Large intestine (tissue), 3 donors: ENCODE measurements around the gene BRINP2. TPM values are rescaled to one million over a fixed set of nuclear protein-coding genes. Genes with fewer than 3 reads are reported as not detected.

Source experiments
- DNase-seq, 2 donors: peaks; one replicate each; pipeline versions ENCODE4 v3.0.0 to v3.0.0-alpha.2; 2013
- H3K27ac ChIP-seq: one replicate; pipeline ENCODE4 v1.5.1; 2013; ENCODE audit warnings: low read length
- H3K27me3 ChIP-seq: 2 replicates; pipeline ENCODE4 v1.6.1; 2013; ENCODE audit warnings: low read length; ENCODE audit not compliant: control insufficient read depth, insufficient read depth
- H3K36me3 ChIP-seq: 2 replicates; pipeline ENCODE4 v1.6.1; 2013; ENCODE audit warnings: low read length; ENCODE audit not compliant: control insufficient read depth, insufficient read depth
- H3K4me1 ChIP-seq: one replicate; pipeline ENCODE4 v1.6.1; 2013; ENCODE audit warnings: low read length; ENCODE audit not compliant: control insufficient read depth, insufficient read depth
- H3K4me3 ChIP-seq: one replicate; pipeline ENCODE4 v1.5.1; 2013; ENCODE audit warnings: low read length
- H3K9me3 ChIP-seq: one replicate; pipeline ENCODE4 v1.6.1; 2013; ENCODE audit warnings: mild to moderate bottlenecking, low read depth, low read length, moderate library complexity; ENCODE audit not compliant: control insufficient read depth
- WGBS: methylation state at CpG from one replicate; pipeline ENCODE4 v1.1.5; 2013; ENCODE audit warnings: low lambda C conversion rate; ENCODE audit not compliant: insufficient coverage; 5-methylcytosine and 5-hydroxymethylcytosine counted together
- polyA plus RNA-seq: library from polyadenylated mRNA; unstranded; fragments of 120-200 nt; gene quantifications from one replicate; pipeline ENCODE4 v1.2.1, GENCODE V29; 2013

Gene BRINP2
- polyA plus RNA-seq, 1 donor = 0.12 TPM

DNA sequence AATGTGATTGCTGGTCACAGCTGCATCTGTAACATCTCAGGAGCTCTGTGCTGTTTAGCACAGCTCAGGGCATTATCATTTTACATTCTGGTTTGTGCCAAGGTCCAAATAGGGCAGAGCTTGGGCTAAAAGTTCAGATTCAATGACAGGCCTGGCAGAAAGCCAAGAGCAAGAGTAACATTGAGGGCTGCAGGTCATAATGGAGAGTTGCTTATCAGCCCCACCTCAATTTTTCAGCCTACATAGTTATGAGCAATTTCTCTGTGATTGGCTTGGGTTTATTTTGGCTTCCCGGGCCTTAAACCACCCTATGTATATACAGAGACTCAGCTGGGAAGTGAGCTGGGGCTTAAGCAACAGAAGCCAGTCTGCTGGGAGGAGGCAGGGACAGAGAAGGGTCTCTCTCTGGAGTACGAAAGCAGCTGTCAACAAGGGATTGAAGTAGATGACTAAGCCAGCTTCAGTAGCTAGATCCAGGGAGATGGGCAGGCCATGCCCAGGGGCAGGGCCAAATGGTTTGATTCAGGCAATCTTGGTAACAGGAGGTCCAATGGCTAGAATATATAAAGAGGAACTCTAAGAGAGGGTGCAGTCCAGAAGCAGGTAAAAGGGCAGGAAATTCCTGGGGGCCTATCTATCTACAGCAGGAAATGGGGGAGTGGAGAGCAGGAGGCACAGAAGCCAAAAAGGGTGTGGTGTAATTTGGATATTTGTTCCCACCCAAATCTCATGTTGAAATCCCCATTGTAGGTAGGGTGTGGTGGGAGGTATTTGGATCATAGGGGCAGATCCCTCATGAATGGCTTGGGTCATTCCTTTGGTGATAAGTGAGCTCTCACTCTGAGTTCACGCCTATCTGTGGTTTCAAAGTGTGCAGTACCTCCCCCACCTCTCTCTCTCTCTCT, 49.0 kb downstream of the BRINP2 start:
- Histone ChIP-seq H3K9me3 (no peaks in the 10 kb centered on the region), H3K27me3 (no peaks in the 10 kb centered on the region), H3K4me3 (no peak overlapping the region), H3K36me3 (no peaks in the 10 kb centered on the region), H3K4me1 (peaks cover 11% of the 10 kb centered on the region), H3K27ac (no peak overlapping the region)
- no CpG with 5 or more reads among the region's 3 CpGs for WGBS
- DNase-seq = peak; percentile 78 to 87

- no peaks in the 10 kb centered on the region for H3K27me3 ChIP-seq
- no CpG with 5 or more reads among the region's 2 CpGs for WGBS
- H3K27ac ChIP-seq = no peak overlapping the region
These were observed 52.6 kb downstream of the BRINP2 start for GRCh38 chr1:177223359-177223758.

GRCh38 chr1:177227978-177228692, 57.4 kb downstream of the BRINP2 start:
- Histone ChIP-seq H3K27me3 (peaks cover 7% of the 10 kb centered on the region), H3K9me3 (no peaks in the 10 kb centered on the region), H3K27ac (no peak overlapping the region), H3K4me1 (no peaks in the 10 kb centered on the region), H3K36me3 (no peaks in the 10 kb centered on the region), H3K4me3 (no peak overlapping the region)
- WGBS = no CpG with 5 or more reads among the region's 8 CpGs
- no peak for DNase-seq

More at GRCh38 chr1:177223359-177223758, 52.6 kb downstream of the BRINP2 start:
- Histone ChIP-seq H3K36me3 (no peaks in the 10 kb centered on the region), H3K9me3 (no peaks in the 10 kb centered on the region), H3K4me1 (peaks cover 11% of the 10 kb centered on the region), H3K4me3 (no peak overlapping the region)
- DNase-seq = no peak

DNA sequence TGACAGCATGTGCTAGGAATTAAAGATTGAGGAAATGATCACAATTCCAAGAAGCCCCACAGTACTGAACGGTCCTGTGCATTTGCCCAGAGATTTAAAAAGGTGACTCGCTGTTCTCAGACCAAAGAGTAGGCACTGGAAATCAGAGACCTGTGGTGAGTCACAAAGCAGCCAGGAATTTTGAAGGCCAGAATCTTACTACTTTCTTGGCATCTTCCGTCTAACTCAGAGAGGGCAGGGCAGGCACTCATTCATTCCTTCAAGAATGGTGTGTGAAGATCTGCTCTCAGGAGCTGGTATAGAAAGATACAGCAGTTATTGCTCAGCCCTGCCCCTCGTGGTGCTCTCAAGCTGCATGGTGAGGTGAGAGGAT, 57.9 kb downstream of the BRINP2 start:
- Histone ChIP-seq H3K27me3 (peaks cover 7% of the 10 kb centered on the region), H3K9me3 (no peaks in the 10 kb centered on the region), H3K36me3 (no peaks in the 10 kb centered on the region), H3K4me1 (no peaks in the 10 kb centered on the region), H3K4me3 (no peak overlapping the region), H3K27ac (no peak overlapping the region)
- DNase-seq = no peak
- WGBS = no CpG with 5 or more reads among the region's 4 CpGs

- no peak overlapping the region for H3K4me3 ChIP-seq
- no peak for DNase-seq
- H3K36me3 ChIP-seq = no peaks in the 10 kb centered on the region
- H3K9me3 ChIP-seq = no peaks in the 10 kb centered on the region
- H3K27me3 ChIP-seq = peaks cover 7% of the 10 kb centered on the region
- WGBS = no CpG with 5 or more reads among the region's 20 CpGs
- no peaks in the 10 kb centered on the region for H3K4me1 ChIP-seq
- H3K27ac ChIP-seq = no peak overlapping the region
These were observed 59.0 kb downstream of the BRINP2 start for GRCh38 chr1:177229781-177230180.

DNA sequence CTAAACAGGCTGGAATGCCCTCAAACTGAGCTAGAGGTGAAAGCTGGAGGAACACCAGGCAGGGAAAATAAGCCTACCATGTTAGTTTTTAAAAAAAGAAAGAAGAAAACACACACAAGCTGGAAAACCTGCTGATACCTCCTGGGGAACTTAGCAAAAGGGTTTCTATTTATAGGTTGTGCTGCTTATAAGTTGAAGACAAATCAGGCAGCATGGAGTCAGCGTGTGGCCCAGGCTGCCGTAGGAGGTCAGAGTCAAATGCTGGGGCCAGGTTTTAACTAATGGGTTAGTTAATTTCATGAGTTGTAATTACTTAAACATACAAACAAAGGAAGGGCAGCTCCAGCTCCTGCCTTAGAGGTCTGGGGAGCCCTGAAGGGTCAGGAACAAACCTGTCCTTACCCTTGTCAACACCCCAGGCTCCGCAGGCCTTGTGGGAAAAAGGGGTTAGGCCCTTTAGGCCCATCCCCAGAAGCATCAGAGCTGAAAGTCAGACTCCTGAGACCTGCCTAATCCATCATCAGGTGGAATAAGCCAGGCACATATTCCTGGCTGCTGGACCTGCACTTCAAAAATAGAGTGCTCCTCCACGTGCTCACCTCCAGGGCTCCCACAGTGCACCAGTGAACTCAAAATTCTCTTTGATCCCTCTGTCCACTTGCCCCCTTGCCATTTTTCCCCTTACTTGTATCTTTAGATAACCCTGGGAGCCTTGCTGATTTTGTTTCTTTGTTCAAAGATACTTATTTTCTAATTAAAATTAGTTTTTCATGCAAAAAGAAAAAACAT, 59.7 kb downstream of the BRINP2 start:
- no peaks in the 10 kb centered on the region for H3K4me1 ChIP-seq
- no peaks in the 10 kb centered on the region for H3K9me3 ChIP-seq
- no peak overlapping the region for H3K4me3 ChIP-seq
- H3K27ac ChIP-seq = no peak overlapping the region
- peaks cover 7% of the 10 kb centered on the region for H3K27me3 ChIP-seq
- no peak for DNase-seq
- no CpG with 5 or more reads among the region's 4 CpGs for WGBS
- no peaks in the 10 kb centered on the region for H3K36me3 ChIP-seq

DNA sequence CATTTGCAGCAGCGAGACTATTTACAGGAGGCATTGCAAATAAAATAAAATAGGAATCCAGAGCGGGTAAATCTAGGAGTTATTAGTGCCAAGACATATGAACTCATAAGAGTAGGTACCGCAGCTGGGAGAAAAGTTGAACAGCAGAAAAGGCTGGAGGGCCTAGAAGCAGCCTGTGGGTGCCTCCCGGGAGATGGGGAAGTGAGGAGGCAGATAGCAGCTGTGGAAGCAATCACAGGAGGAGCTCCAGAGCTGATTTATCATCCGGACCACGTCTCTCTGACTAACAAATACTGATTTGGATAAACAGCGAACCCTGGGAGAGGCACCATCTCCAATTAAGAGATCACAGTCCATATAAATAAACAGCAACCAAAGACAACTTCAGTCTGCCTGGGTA, 64.6 kb downstream of the BRINP2 start:
- Histone ChIP-seq H3K4me3 (no peak overlapping the region), H3K36me3 (no peaks in the 10 kb centered on the region), H3K27ac (no peak overlapping the region), H3K9me3 (no peaks in the 10 kb centered on the region), H3K4me1 (no peaks in the 10 kb centered on the region), H3K27me3 (peaks cover 4% of the 10 kb centered on the region)
- no CpG with 5 or more reads among the region's 7 CpGs for WGBS
- no peak for DNase-seq

GRCh38 chr1:177236962-177237361, 66.2 kb downstream of the BRINP2 start:
- Histone ChIP-seq H3K27me3 (peaks cover 2% of the 10 kb centered on the region), H3K9me3 (no peaks in the 10 kb centered on the region), H3K4me1 (no peaks in the 10 kb centered on the region), H3K27ac (no peak overlapping the region), H3K4me3 (no peak overlapping the region), H3K36me3 (no peaks in the 10 kb centered on the region)
- no peak for DNase-seq
- no CpG with 5 or more reads among the region's 4 CpGs for WGBS

- 80% methylated on average over 1 of the region's 4 CpGs for WGBS
- H3K36me3 ChIP-seq = no peaks in the 10 kb centered on the region
- H3K4me1 ChIP-seq = no peaks in the 10 kb centered on the region
- no peak for DNase-seq
- peaks cover 2% of the 10 kb centered on the region for H3K27me3 ChIP-seq
- no peaks in the 10 kb centered on the region for H3K9me3 ChIP-seq
- H3K4me3 ChIP-seq = no peak overlapping the region
- H3K27ac ChIP-seq = no peak overlapping the region
These were observed 68.2 kb downstream of the BRINP2 start for GRCh38 chr1:177238967-177239366.

- Histone ChIP-seq H3K27me3 (peaks cover 2% of the 10 kb centered on the region), H3K36me3 (no peaks in the 10 kb centered on the region), H3K9me3 (no peaks in the 10 kb centered on the region), H3K27ac (no peak overlapping the region), H3K4me1 (no peaks in the 10 kb centered on the region), H3K4me3 (no peak overlapping the region)
- DNase-seq = no peak
- WGBS = no CpG with 5 or more reads among the region's 2 CpGs
These were observed 69.0 kb downstream of the BRINP2 start for GRCh38 chr1:177239792-177240191.
